ENCODE measurements around the gene NPFFR2. TPM values are rescaled to one million over a fixed set of nuclear protein-coding genes. Genes with fewer than 3 reads are reported as not detected.

The NPFFR2 gene
- total and polyA plus RNA-seq, 2 of the 13 experiments (the other 11 are each of a cell fraction or from before 2014, with no cell fraction given): not detected

GRCh38 chr4:72109364-72109763 is 77.6 kb downstream of the NPFFR2 start:
- FAIRE-seq (no peak), DNase-seq (ENCODE audit: low spot score) (no peak), ATAC-seq (no peak)
- ChIA-PET POLR2A (no interaction called here), CTCF (ENCODE audit: low intra/inter-chr PET ratio, low total read pairs) (no interaction called here)
- 0% methylated on average over 2 of the region's 2 CpGs for WGBS (ENCODE audit: low lambda C conversion rate)
- no TSS peak for BruUV-seq (replicated peaks)
- H3K9me3 ChIP-seq (ENCODE audit: low read length): peaks cover under 1% of the 10 kb centered on the region; the same call in 1 of the 2 replicates
- no peak overlapping the region for H2AFZ ChIP-seq (ENCODE audit: low read length)
- in situ Hi-C loops (cut with HindIII; ENCODE audit: extremely low pct_ligation_motif_present, low pct_unique_long_range_greater_than_20kb) (no loop called here), intact Hi-C loops (cut with micrococcal nuclease; ENCODE audit: unreplicated experiment) (no loop called here)
- no peaks in the 10 kb centered on the region for H4K20me1 ChIP-seq (ENCODE audit: insufficient read depth, low read length)
- no peaks in the 10 kb centered on the region for H3K79me2 ChIP-seq (ENCODE audit: insufficient read depth, low read length)
- no peaks in the 10 kb centered on the region for H3K36me3 ChIP-seq (replicated peaks in 1 of 2; ENCODE audit: control insufficient read depth in 1 of 2, insufficient read depth in 2 of 2, low read length in 2 of 2)
- no peaks in the 10 kb centered on the region for H3K4me1 ChIP-seq (ENCODE audit: insufficient read depth, low read length)
- no peak overlapping the region for H3K9ac ChIP-seq (ENCODE audit: insufficient read depth, low read depth, low read length)
- no peak overlapping the region for H3K27ac ChIP-seq (ENCODE audit: extremely low read length, insufficient read depth, low read length)
- no peak overlapping the region for H3K4me3 ChIP-seq (replicated peaks in 1 of 3; ENCODE audit: insufficient read depth in 1 of 3, low read depth in 2 of 3, low read length in 3 of 3)
- no peak for TF ChIP-seq ZNF333 (CRISPR knock-in tag; IDR thresholded peaks at IDR 0.05; ENCODE audit: borderline replicate concordance)
- no peak for TF ChIP-seq NR2C2 (CRISPR knock-in tag; IDR thresholded peaks at IDR 0.05; ENCODE audit: borderline replicate concordance)
- no peak for TF ChIP-seq ZBTB7A (CRISPR knock-in tag; IDR thresholded peaks at IDR 0.05)
- TF ChIP-seq ZNF609 (CRISPR knock-in tag; IDR thresholded peaks at IDR 0.05; ENCODE audit: borderline replicate concordance): no peak
- TF ChIP-seq SALL1 (CRISPR knock-in tag; IDR thresholded peaks at IDR 0.05): no peak
- H3K4me2 ChIP-seq (ENCODE audit: low read depth, low read length): no peak overlapping the region
- H3K27me3 ChIP-seq (ENCODE audit: control insufficient read depth in 1 of 2, insufficient read depth in 2 of 2, low read length in 2 of 2): no peaks in the 10 kb centered on the region
